PC-3 (cell line): ENCODE data around the gene CDK14. TPM values are rescaled to one million over a fixed set of nuclear protein-coding genes. Genes with fewer than 3 reads are reported as not detected.

Experiments
- ATAC-seq: fragments of 200-7000 bp; cut with Tn5 transposase; 2 replicates; pipeline ENCODE4 v1.9.1; 2020; ENCODE audit warnings: mild to moderate bottlenecking, moderate library complexity
- BruUV-seq: library from RNA; stranded (reverse); fragments of 400-500 nt; replicated peaks from 2 replicates; lab custom pipeline; 2021; lab: Mats Ljungman, UMichigan
- CTCF ChIA-PET: fragments of 300-600 bp; sonication (Branson Sonifier 250); formaldehyde crosslinking; loops from one replicate; lab custom pipeline; 2022; ENCODE audit warnings: antibody characterized with exemption; lab: Charles Lee
- POLR2A ChIA-PET: fragments of 300-600 bp; sonication (Branson Sonifier 250); formaldehyde crosslinking; loops from one replicate; lab custom pipeline; 2022; ENCODE audit warnings: antibody characterized with exemption; ENCODE audit not compliant: unreplicated experiment; lab: Charles Lee
- DNase-seq: peaks from one replicate; pipeline ENCODE4 v3.0.0-alpha.2; 2015
- H2AFZ ChIP-seq: fragments of 300-600 bp; sonication (generic); 2 replicates; pipeline ENCODE4 v1.6.0; 2016; ENCODE audit warnings: antibody characterized with exemption, low read length
- H3F3A ChIP-seq: fragments of 300-600 bp; sonication (generic); one replicate; pipeline ENCODE4 v1.6.0; 2017; ENCODE audit warnings: antibody characterized with exemption, low read length, control low read depth, mild to moderate bottlenecking; ENCODE audit not compliant: unreplicated experiment
- H3K27ac ChIP-seq: fragments of 300-600 bp; sonication (generic); 2 replicates; pipeline ENCODE4 v1.5.1; 2016; ENCODE audit warnings: mild to moderate bottlenecking, low read length
- H3K27me3 ChIP-seq: fragments of 300-600 bp; sonication (generic); 2 replicates; pipeline ENCODE4 v1.6.1; 2016; ENCODE audit warnings: low read length, mixed read lengths
- H3K36me3 ChIP-seq: fragments of 300-600 bp; sonication (generic); 2 replicates; pipeline ENCODE4 v1.6.1; 2016; ENCODE audit warnings: low read depth, mixed run types, low read length, mixed read lengths
- H3K4me1 ChIP-seq: fragments of 300-600 bp; sonication (generic); 2 replicates; pipeline ENCODE4 v1.5.1; 2016; ENCODE audit warnings: low read length; ENCODE audit not compliant: insufficient read depth
- H3K4me2 ChIP-seq: fragments of 300-600 bp; sonication (generic); 2 replicates; pipeline ENCODE4 v1.6.0; 2016; ENCODE audit warnings: low read length
- H3K4me3 ChIP-seq: fragments of 300-600 bp; sonication (generic); 2 replicates; pipeline ENCODE4 v1.5.1; 2016; ENCODE audit warnings: mild to moderate bottlenecking, low read length, mixed read lengths
- H3K79me2 ChIP-seq: fragments of 300-600 bp; sonication (generic); 2 replicates; pipeline ENCODE4 v1.6.1; 2017; ENCODE audit warnings: low read length, mixed read lengths
- H3K9ac ChIP-seq: fragments of 300-600 bp; sonication (generic); 2 replicates; pipeline ENCODE4 v1.6.0; 2016; ENCODE audit warnings: mild to moderate bottlenecking, low read length
- H3K9me2 ChIP-seq: fragments of 300-600 bp; sonication (generic); replicated peaks from 2 replicates; pipeline ENCODE4 v1.6.1; 2016; ENCODE audit warnings: mixed run types, low read length, mixed read lengths
- H3K9me3 ChIP-seq: fragments of 300-600 bp; sonication (generic); 2 replicates; pipeline ENCODE4 v1.6.1; 2016; ENCODE audit warnings: low read length, mixed read lengths
- H4K20me1 ChIP-seq: fragments of 300-600 bp; sonication (generic); 2 replicates; pipeline ENCODE4 v1.6.1; 2016; ENCODE audit warnings: low read length, mixed read lengths
- CTCF ChIP-seq: fragments of 300-600 bp; sonication (generic); conservative IDR thresholded peaks from 2 replicates; pipeline ENCODE4 v1.5.1; 2017; ENCODE audit warnings: antibody characterized with exemption, low read depth, mild to moderate bottlenecking, low read length
- EZH2 ChIP-seq: fragments of 300-600 bp; sonication (generic); IDR thresholded peaks from one replicate; pipeline ENCODE4 v1.6.1; 2017; ENCODE audit warnings: antibody characterized with exemption, mild to moderate bottlenecking, low read length; ENCODE audit not compliant: unreplicated experiment
- EZH2phosphoT487 ChIP-seq: fragments of 300-600 bp; sonication (generic); IDR thresholded peaks from 2 replicates; pipeline ENCODE4 v1.6.1; 2018; ENCODE audit warnings: mild to moderate bottlenecking, antibody characterized with exemption, low read length, borderline replicate concordance
- intact Hi-C: fragments of 100-400 bp; cut with micrococcal nuclease; formaldehyde crosslinking; loops from 2 replicates; pipeline ENCODE4 v1.9.0; 2023
- total RNA-seq: library from RNA; depleted of rRNA; stranded (reverse); fragments of >200 nt; gene quantifications from 2 replicates; pipeline ENCODE4 v1.2.3, GENCODE V29; 2014

The CDK14 gene
- total RNA-seq, 1 experiment from 2014 or later, result 8.2 TPM

- CTCF ChIA-PET, result interaction anchor here (0.6 kb wide), 1 partner anchor 498 kb away, joined by 6 read pairs; no protein-coding TSS in a partner anchor
- POLR2A ChIA-PET, result no interaction called here
Observed at GRCh38 chr7:90938371-90938770, 342.2 kb downstream of the CDK14 start.

GRCh38 chr7:90939666-90940065 is 343.5 kb downstream of the CDK14 start:
- POLR2A ChIA-PET, result no interaction called here
- no peak for DNase-seq
- intact Hi-C loops, result no loop called here
- no peaks in the 10 kb centered on the region for H3K27me3 ChIP-seq
- no peak overlapping the region for H3K9ac ChIP-seq
- ATAC-seq, result no peak
- CTCF ChIA-PET, result no interaction called here
- H4K20me1 ChIP-seq, result no peaks in the 10 kb centered on the region
- H3K79me2 ChIP-seq, result no peaks in the 10 kb centered on the region
- no peak overlapping the region for H3K4me3 ChIP-seq
- H3K27ac ChIP-seq, result no peak overlapping the region
- TF ChIP-seq EZH2, result no peak
- no peak for TF ChIP-seq CTCF
- no peak for TF ChIP-seq EZH2phosphoT487
- H3K9me2 ChIP-seq, result no peaks in the 10 kb centered on the region
- no peaks in the 10 kb centered on the region for H3K36me3 ChIP-seq
- H3K4me1 ChIP-seq, result no peaks in the 10 kb centered on the region
- H3K9me3 ChIP-seq, result no peaks in the 10 kb centered on the region
- no peak overlapping the region for H3K4me2 ChIP-seq
- no peak overlapping the region for H2AFZ ChIP-seq
- BruUV-seq, result no TSS peak
- no peaks in the 10 kb centered on the region for H3F3A ChIP-seq

More at GRCh38 chr7:90938371-90938770, 342.2 kb downstream of the CDK14 start:
- ATAC-seq (no peak), DNase-seq (no peak)
- Histone ChIP-seq H2AFZ (no peak overlapping the region), H3K27me3 (no peaks in the 10 kb centered on the region), H3K9ac (no peak overlapping the region), H3K36me3 (no peaks in the 10 kb centered on the region), H3K27ac (no peak overlapping the region), H4K20me1 (no peaks in the 10 kb centered on the region), H3K9me3 (no peaks in the 10 kb centered on the region), H3K79me2 (no peaks in the 10 kb centered on the region), H3K9me2 (no peaks in the 10 kb centered on the region), H3F3A (no peaks in the 10 kb centered on the region), H3K4me2 (no peak overlapping the region), H3K4me3 (no peak overlapping the region), H3K4me1 (no peaks in the 10 kb centered on the region)
- TF ChIP-seq CTCF, result no peak
- TF ChIP-seq EZH2phosphoT487, result no peak
- TF ChIP-seq EZH2, result no peak
- intact Hi-C loops, result no loop called here
- BruUV-seq, result no TSS peak

- H3K9me2 ChIP-seq, result no peaks in the 10 kb centered on the region
- ATAC-seq (no peak), DNase-seq (no peak)
- H3K4me1 ChIP-seq, result no peaks in the 10 kb centered on the region
- H3K9me3 ChIP-seq, result no peaks in the 10 kb centered on the region
- no peak for TF ChIP-seq CTCF
- H3K79me2 ChIP-seq, result no peaks in the 10 kb centered on the region
- BruUV-seq, result no TSS peak
- no peaks in the 10 kb centered on the region for H4K20me1 ChIP-seq
- ChIA-PET CTCF (no interaction called here), POLR2A (no interaction called here)
- H3K4me3 ChIP-seq, result no peak overlapping the region
- no peak overlapping the region for H3K9ac ChIP-seq
- intact Hi-C loops, result no loop called here
- H3F3A ChIP-seq, result no peaks in the 10 kb centered on the region
- no peak overlapping the region for H3K27ac ChIP-seq
- no peaks in the 10 kb centered on the region for H3K36me3 ChIP-seq
- H2AFZ ChIP-seq, result no peak overlapping the region
- no peak overlapping the region for H3K4me2 ChIP-seq
- no peaks in the 10 kb centered on the region for H3K27me3 ChIP-seq
Observed at GRCh38 chr7:90944021-90944420, 347.9 kb downstream of the CDK14 start.
